H9 (cell line): Measurements from ENCODE around the gene TFPI. TPM values are rescaled to one million over a fixed set of nuclear protein-coding genes. Genes with fewer than 3 reads are reported as not detected.
A peak's percentile ranks its signal among the peaks of the same experiment; 100 is the strongest.
"Not testable (repeated sequence)": the region's sequence is repeated elsewhere in the genome, so short reads cannot be mapped to it uniquely, and the experiment has no call there.

ENCODE experiments used
- DNase-seq: peaks from one replicate; pipeline ENCODE4 v3.0.0-alpha.2; 2017
- H2AFZ ChIP-seq: one replicate; pipeline ENCODE4 v1.6.1; 2013; ENCODE audit warnings: mild to moderate bottlenecking, low read length, control low read depth, moderate library complexity
- H2AK5ac ChIP-seq: 2 replicates; pipeline ENCODE4 v1.6.1; 2013; ENCODE audit warnings: low read length, control low read depth, mixed read lengths; ENCODE audit not compliant: insufficient read length
- H2BK120ac ChIP-seq: one replicate; pipeline ENCODE4 v1.6.1; 2013; ENCODE audit warnings: low read depth, mild to moderate bottlenecking, low read length, control low read depth, inconsistent platforms; ENCODE audit not compliant: poor library complexity, severe bottlenecking
- H2BK12ac ChIP-seq: 2 replicates; pipeline ENCODE4 v1.6.1; 2013; ENCODE audit warnings: low read length, control low read depth, mixed read lengths, low read depth; ENCODE audit not compliant: insufficient read length
- H2BK15ac ChIP-seq: 2 replicates; pipeline ENCODE4 v1.6.1; 2013; ENCODE audit warnings: low read depth, low read length, control low read depth
- H2BK20ac ChIP-seq: one replicate; pipeline ENCODE4 v1.6.1; 2013; ENCODE audit warnings: low read depth, mild to moderate bottlenecking, low read length, control low read depth, inconsistent platforms; ENCODE audit not compliant: poor library complexity, severe bottlenecking
- H2BK5ac ChIP-seq: 2 replicates; pipeline ENCODE4 v1.6.1; 2013; ENCODE audit warnings: low read length, control low read depth, mixed read lengths; ENCODE audit not compliant: insufficient read length
- H3K14ac ChIP-seq: 2 replicates; pipeline ENCODE4 v1.6.1; 2013; ENCODE audit warnings: low read length, control low read depth; ENCODE audit not compliant: insufficient read depth
- H3K18ac ChIP-seq: 2 replicates; pipeline ENCODE4 v1.6.1; 2013; ENCODE audit warnings: low read depth, mild to moderate bottlenecking, mixed read lengths, low read length, control low read depth; ENCODE audit not compliant: insufficient read length
- H3K23ac ChIP-seq: 2 replicates; pipeline ENCODE4 v1.6.1; 2013; ENCODE audit warnings: low read length, control low read depth, mixed read lengths, low read depth; ENCODE audit not compliant: insufficient read length
- H3K23me2 ChIP-seq: 2 replicates; pipeline ENCODE4 v1.6.1; 2013; ENCODE audit warnings: low read depth, mild to moderate bottlenecking, mixed read lengths, low read length, control low read depth; ENCODE audit not compliant: insufficient read length, poor library complexity, severe bottlenecking
- H3K27ac ChIP-seq: 2 replicates; pipeline ENCODE4 v1.5.1; 2013; ENCODE audit warnings: low read length, control low read depth, mixed read lengths, low read depth; ENCODE audit not compliant: insufficient read length
- H3K27me3 ChIP-seq: 2 replicates; pipeline ENCODE4 v1.6.1; 2013; ENCODE audit warnings: low read length, control low read depth, inconsistent platforms; ENCODE audit not compliant: insufficient read depth
- H3K4ac ChIP-seq: 2 replicates; pipeline ENCODE4 v1.6.1; 2013; ENCODE audit warnings: low read depth, mild to moderate bottlenecking, control low read depth, inconsistent platforms, low read length, moderate library complexity
- H3K4me1 ChIP-seq: 2 replicates; pipeline ENCODE4 v1.6.1; 2013; ENCODE audit warnings: low read length, control low read depth, inconsistent platforms; ENCODE audit not compliant: insufficient read depth
- H3K4me2 ChIP-seq: 2 replicates; pipeline ENCODE4 v1.6.1; 2013; ENCODE audit warnings: low read length, control low read depth, mixed read lengths; ENCODE audit not compliant: insufficient read length, insufficient read depth
- H3K56ac ChIP-seq: 2 replicates; pipeline ENCODE4 v1.6.1; 2013; ENCODE audit warnings: low read depth, mild to moderate bottlenecking, mixed read lengths, low read length, control low read depth; ENCODE audit not compliant: insufficient read length
- H3K79me1 ChIP-seq: 2 replicates; pipeline ENCODE4 v1.6.1; 2013; ENCODE audit warnings: low read depth, mild to moderate bottlenecking, moderate library complexity, low read length, control low read depth, inconsistent platforms; ENCODE audit not compliant: insufficient read depth, poor library complexity, severe bottlenecking
- H3K79me2 ChIP-seq: 2 replicates; pipeline ENCODE4 v1.6.1; 2013; ENCODE audit warnings: low read length, control low read depth, inconsistent platforms; ENCODE audit not compliant: insufficient read depth
- H3K9ac ChIP-seq: 2 replicates; pipeline ENCODE4 v1.6.1; 2013; ENCODE audit warnings: low read length, control low read depth, mixed read lengths; ENCODE audit not compliant: insufficient read length; ENCODE audit errors: extremely low read depth
- H3K9me3 ChIP-seq: one replicate; pipeline ENCODE4 v1.6.1; 2013; ENCODE audit warnings: low read depth, low read length, inconsistent platforms; ENCODE audit not compliant: control insufficient read depth
- H3T11ph ChIP-seq: one replicate; pipeline ENCODE4 v1.6.1; 2013; ENCODE audit warnings: mild to moderate bottlenecking, low read length, control low read depth, inconsistent platforms
- H4K20me1 ChIP-seq: one replicate; pipeline ENCODE4 v1.6.1; 2013; ENCODE audit not compliant: control insufficient read depth, insufficient read length, insufficient read depth
- H4K5ac ChIP-seq: 2 replicates; pipeline ENCODE4 v1.6.1; 2013; ENCODE audit warnings: low read depth, mild to moderate bottlenecking, mixed read lengths, low read length, control low read depth; ENCODE audit not compliant: insufficient read length
- H4K8ac ChIP-seq: replicated peaks from 2 replicates; pipeline ENCODE4 v1.6.1; 2013; ENCODE audit warnings: low read length, control low read depth, mixed read lengths, low read depth; ENCODE audit not compliant: insufficient read length
- H4K91ac ChIP-seq: 2 replicates; pipeline ENCODE4 v1.6.1; 2013; ENCODE audit warnings: low read depth, mild to moderate bottlenecking, moderate library complexity, mixed read lengths, low read length, control low read depth; ENCODE audit not compliant: insufficient read length
- H3K27ac Mint-ChIP-seq, 3 experiments: 2 replicates in 2 of 3; 3 replicates in 1 of 3; pipeline ENCODE4 v1.8.0; 2020 to 2021; ENCODE audit warnings: mixed read lengths in 3 of 3, mild to moderate bottlenecking in 1 of 3, moderate library complexity in 1 of 3
- H3K27me3 Mint-ChIP-seq: 2 replicates; pipeline ENCODE4 v1.8.0; 2021; ENCODE audit warnings: low read depth, mild to moderate bottlenecking, moderate library complexity, mixed read lengths
- H3K36me3 Mint-ChIP-seq, 3 experiments: 2 replicates in 2 of 3; 3 replicates in 1 of 3; pipeline ENCODE4 v1.8.0; 2020 to 2021; ENCODE audit warnings: low read depth in 3 of 3, mixed read lengths in 3 of 3; ENCODE audit not compliant: insufficient read depth in 1 of 3
- H3K4me1 Mint-ChIP-seq, 2 experiments: 2 replicates each; pipeline ENCODE4 v1.8.0; 2020; ENCODE audit warnings: mixed read lengths in 2 of 2
- H3K4me3 Mint-ChIP-seq, 2 experiments: 2 replicates in 1 of 2; 3 replicates in 1 of 2; pipeline ENCODE4 v1.8.0; 2020 to 2021; ENCODE audit warnings: mild to moderate bottlenecking in 2 of 2, mixed read lengths in 2 of 2, moderate library complexity in 1 of 2
- H3K9me3 Mint-ChIP-seq, 2 experiments: 2 replicates in 1 of 2; 3 replicates in 1 of 2; pipeline ENCODE4 v1.8.0; 2020; ENCODE audit warnings: mild to moderate bottlenecking in 2 of 2, mixed read lengths in 2 of 2, moderate library complexity in 1 of 2
- WGBS: extraction: QIAGEN DNeasy Blood & Tissue Kit; methylation state at CpG from one replicate; pipeline ENCODE4 v1.1.7; 2013; ENCODE audit warnings: missing lambda C conversion rate, low lambda C conversion rate, mixed read lengths; ENCODE audit not compliant: insufficient read length; ENCODE audit errors: extremely low coverage; 5-methylcytosine and 5-hydroxymethylcytosine counted together
- total RNA-seq: library from RNA; stranded (reverse); gene quantifications from 2 replicates; pipeline ENCODE4 v1.2.1, GENCODE V29; 2021
- TF ChIP-seq, protein P1 (sequence below): fragments of 200-600 bp; sonication (generic); conservative IDR thresholded peaks from 3 replicates; pipeline ENCODE4 v1.8.0; 2021; ENCODE audit warnings: antibody characterized with exemption, mild to moderate bottlenecking

Gene TFPI
- total RNA-seq, 1 experiment from 2014 or later = 5.8 TPM

DNA sequence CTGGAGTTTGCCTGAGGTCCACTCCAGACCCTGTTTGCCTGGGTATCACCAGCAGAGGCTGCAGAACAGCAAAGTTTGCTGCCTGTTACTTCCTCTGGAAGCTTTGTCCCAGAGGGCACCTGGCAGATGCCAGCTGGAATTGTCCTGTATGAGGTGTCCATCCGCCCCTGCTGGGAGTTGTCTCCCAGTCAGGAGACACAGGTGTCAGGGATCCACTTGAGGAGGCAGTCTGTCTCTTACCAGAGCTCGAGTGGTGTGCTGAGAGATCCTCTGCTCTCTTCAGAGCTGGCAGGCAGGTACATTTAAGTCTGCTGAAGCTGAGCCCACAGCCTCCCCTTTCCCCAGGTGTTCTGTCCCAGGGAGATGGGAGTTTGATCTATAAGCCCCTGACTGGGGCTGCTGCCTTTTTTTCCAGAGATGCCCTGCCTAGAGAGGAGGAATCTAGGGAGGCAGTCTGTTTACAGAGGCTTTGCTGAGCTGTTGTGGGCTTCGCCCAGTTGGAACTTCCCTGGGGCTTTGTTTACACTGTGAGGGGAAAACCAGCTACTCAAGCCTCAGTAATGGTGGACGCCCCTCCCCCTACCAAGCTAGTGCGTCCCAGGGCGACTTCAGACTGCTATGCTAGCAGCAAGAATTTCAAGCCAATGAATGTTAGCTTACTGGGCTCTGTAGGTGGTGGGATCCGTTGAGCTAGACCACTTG lies 34.7 kb downstream of the TFPI start:
- no peak overlapping the region for H3K4me2 ChIP-seq
- peak; percentile 79 for DNase-seq

DNA sequence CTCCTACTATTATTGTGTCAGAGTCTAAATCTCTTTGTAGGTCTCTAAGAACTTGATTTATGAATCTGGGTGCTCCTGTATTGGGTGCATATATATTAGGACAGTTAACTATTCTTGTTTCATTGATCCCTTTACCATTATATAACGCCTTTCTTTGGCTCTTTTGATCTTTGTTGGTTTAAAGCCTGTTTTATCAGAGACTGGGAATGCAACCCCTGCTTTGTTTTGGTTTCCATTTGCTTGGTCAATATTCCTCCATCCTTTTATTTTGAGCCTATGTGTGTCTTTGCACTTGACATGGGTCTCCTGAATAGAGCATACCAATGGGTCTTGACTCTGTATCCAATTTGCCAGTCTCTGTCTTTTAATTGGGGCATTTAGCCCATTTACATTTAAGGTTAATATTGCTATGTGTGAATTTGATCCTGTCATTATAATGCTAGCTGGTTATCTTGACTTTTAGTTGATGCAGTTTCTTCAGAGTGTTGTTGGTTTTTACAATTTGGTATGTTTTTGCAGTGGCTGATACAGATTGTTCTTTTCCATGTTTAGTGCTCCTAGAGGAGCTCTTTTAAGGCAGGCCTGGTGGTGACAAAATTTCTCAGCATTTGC lies 36.4 kb downstream of the TFPI start:
- not testable (repeated sequence) for H3K79me1 ChIP-seq, H2BK12ac ChIP-seq, H4K8ac ChIP-seq, H3K56ac ChIP-seq, H3K4me2 ChIP-seq, H4K20me1 ChIP-seq, H3K9ac ChIP-seq, H3K27me3 ChIP-seq, H3K27ac Mint-ChIP-seq, H3K27ac ChIP-seq, H2BK20ac ChIP-seq, H3K4me1 ChIP-seq, H3K4me3 Mint-ChIP-seq, H3K18ac ChIP-seq, H2AFZ ChIP-seq, H2BK5ac ChIP-seq, H3K27me3 Mint-ChIP-seq, H3K79me2 ChIP-seq, H2BK120ac ChIP-seq, H3K23ac ChIP-seq, H4K5ac ChIP-seq, H2BK15ac ChIP-seq, DNase-seq, H3K23me2 ChIP-seq, H2AK5ac ChIP-seq, H3K14ac ChIP-seq, H4K91ac ChIP-seq, H3K4ac ChIP-seq, H3T11ph ChIP-seq, H3K9me3 ChIP-seq
- H3K4me1 Mint-ChIP-seq = peaks cover 22 to 26% of the 10 kb centered on the region in 2 experiments
- no CpG with 5 or more reads among the region's 1 CpG for WGBS
- peaks cover 32 to 35% (median 33%) of the 10 kb centered on the region in 3 experiments for H3K36me3 Mint-ChIP-seq
- peaks cover 26 to 30% of the 10 kb centered on the region in 2 experiments for H3K9me3 Mint-ChIP-seq

More for the DNA sequence above, 34.7 kb downstream of the TFPI start:
- Histone ChIP-seq H2AK5ac (no peak overlapping the region), H3K9me3 (no peaks in the 10 kb centered on the region), H3K79me2 (no peaks in the 10 kb centered on the region), H3K79me1 (no peaks in the 10 kb centered on the region), H4K91ac (no peak overlapping the region), H4K20me1 (no peaks in the 10 kb centered on the region), H3K4me1 (no peaks in the 10 kb centered on the region; the same call in 1 of the 2 replicates), H3T11ph (no peak overlapping the region), H2BK15ac (no peak overlapping the region), H3K23ac (no peak overlapping the region), H3K23me2 (no peaks in the 10 kb centered on the region), H2AFZ (no peak overlapping the region), H3K14ac (0 out of 2 replicates have a peak overlapping the region, but pooled peaks have one; percentile 6), H3K4ac (no peak overlapping the region), H3K27ac (no peak overlapping the region), H3K27me3 (no peaks in the 10 kb centered on the region), H4K8ac (no peak overlapping the region), H2BK20ac (no peak overlapping the region), H2BK12ac (no peak overlapping the region), H2BK5ac (no peak overlapping the region), H3K18ac (no peak overlapping the region), H2BK120ac (no peak overlapping the region), H4K5ac (no peak overlapping the region), H3K56ac (no peak overlapping the region), H3K9ac (no peak overlapping the region)
- no peak overlapping the region; a peak in 2 of 5 replicates for H3K4me3 Mint-ChIP-seq
- H3K4me1 Mint-ChIP-seq = peaks cover 17 to 19% of the 10 kb centered on the region in 2 experiments
- no CpG with 5 or more reads among the region's 7 CpGs for WGBS
- TF ChIP-seq, protein P1, sequence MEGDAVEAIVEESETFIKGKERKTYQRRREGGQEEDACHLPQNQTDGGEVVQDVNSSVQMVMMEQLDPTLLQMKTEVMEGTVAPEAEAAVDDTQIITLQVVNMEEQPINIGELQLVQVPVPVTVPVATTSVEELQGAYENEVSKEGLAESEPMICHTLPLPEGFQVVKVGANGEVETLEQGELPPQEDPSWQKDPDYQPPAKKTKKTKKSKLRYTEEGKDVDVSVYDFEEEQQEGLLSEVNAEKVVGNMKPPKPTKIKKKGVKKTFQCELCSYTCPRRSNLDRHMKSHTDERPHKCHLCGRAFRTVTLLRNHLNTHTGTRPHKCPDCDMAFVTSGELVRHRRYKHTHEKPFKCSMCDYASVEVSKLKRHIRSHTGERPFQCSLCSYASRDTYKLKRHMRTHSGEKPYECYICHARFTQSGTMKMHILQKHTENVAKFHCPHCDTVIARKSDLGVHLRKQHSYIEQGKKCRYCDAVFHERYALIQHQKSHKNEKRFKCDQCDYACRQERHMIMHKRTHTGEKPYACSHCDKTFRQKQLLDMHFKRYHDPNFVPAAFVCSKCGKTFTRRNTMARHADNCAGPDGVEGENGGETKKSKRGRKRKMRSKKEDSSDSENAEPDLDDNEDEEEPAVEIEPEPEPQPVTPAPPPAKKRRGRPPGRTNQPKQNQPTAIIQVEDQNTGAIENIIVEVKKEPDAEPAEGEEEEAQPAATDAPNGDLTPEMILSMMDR = no peak
- peaks cover 1% of the 10 kb centered on the region; the same call in 1 of the 2 replicates for H3K27me3 Mint-ChIP-seq
- H3K27ac Mint-ChIP-seq = peak overlapping the region; percentile 44 to 95 (median 89); a peak in 6 of 7 replicates
- H3K9me3 Mint-ChIP-seq = peaks cover 26 to 30% of the 10 kb centered on the region in 2 experiments
- H3K36me3 Mint-ChIP-seq = peaks cover 32 to 35% (median 33%) of the 10 kb centered on the region in 3 experiments
